Measurements from ENCODE around the gene FAM163B.

DNA sequence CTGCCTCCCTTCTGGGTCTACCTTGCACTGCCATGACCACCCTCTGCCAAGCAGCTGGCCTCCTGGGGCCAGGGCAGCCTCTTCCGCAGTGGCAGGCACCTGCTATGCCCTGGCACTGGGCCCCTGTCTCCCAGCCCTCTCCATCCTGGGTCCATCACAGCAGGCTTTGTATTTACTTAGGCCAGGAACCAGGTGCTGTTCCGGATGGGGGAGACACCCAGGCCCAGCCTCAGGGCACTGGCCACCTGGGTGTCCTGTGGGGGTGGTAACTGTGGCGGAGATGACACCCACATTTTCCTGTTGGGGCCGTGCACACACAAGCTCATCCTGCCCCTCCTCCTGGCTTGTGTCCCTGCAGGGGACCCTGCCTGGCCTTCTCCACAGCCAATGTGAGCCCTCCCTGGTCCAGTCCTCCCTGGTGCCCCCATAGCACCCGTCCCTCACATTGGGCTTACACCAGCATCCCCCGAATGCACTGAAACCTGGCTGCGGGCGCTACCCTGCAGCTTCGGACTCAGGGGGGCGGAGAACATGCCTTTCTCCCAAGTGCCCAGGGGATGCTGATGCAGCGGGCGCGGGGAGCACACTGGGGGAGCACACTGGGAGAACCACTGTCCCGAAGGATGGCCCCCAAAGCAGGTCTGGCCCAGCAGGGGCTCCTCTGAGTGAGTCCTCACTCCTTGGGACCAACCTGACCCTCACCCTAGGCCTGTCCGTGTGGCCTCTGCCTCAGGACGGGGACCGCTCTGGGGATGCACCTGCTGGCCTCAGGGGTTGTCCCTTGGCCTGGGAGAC is 17.9 kb downstream of the FAM163B start:
- no peak for TF ChIP-seq PPARA (CRISPR knock-in tag; IDR thresholded peaks at IDR 0.05; ENCODE audit: borderline replicate concordance)
- TF ChIP-seq BACH2 (CRISPR knock-in tag; IDR thresholded peaks at IDR 0.05; ENCODE audit: borderline replicate concordance): no peak
